ENCODE data around the gene C1QTNF2. TPM values are rescaled to one million over a fixed set of nuclear protein-coding genes. Genes with fewer than 3 reads are reported as not detected.

The C1QTNF2 gene, protein sequence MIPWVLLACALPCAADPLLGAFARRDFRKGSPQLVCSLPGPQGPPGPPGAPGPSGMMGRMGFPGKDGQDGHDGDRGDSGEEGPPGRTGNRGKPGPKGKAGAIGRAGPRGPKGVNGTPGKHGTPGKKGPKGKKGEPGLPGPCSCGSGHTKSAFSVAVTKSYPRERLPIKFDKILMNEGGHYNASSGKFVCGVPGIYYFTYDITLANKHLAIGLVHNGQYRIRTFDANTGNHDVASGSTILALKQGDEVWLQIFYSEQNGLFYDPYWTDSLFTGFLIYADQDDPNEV
- total RNA-seq: not detected in 2 replicates

DNA sequence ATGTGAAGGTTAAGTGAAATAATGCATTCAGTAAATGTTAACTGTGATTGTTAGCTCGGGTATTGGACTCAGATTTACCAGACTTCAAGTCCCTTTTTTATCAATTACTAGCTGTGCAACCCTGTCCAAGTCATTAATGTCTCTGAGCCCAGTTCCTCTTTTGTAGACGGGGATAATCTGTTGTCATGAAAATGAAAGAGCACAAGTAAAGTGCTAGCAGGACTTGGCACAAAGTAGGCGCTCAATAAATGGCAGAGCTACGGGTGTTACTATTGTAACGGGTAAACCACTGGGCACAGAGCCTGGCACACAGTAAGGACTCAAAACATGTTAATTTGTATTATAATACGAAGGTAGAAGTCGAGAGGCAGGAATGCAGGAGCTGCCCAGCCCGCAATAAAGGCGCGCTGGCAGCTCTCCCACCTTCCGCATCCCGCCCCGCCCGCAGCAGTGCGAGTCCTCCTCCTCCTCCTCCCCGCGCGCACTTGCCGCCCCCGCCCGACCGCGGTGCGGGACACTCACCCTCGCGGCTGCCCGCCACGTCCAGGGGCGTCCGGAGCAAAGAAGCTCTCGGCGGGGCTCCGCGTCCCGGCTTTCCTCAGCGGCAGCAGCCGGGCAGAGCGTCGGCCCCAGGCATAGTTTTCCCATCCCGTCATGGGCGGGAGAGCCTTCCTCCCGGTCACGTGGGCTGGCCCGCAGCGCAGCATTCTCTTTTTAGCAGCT, at the start of gene C1QTNF2:
C1QTNF2 (minus strand) TSS at position 637 of the 723 bp plus-strand sequence. CDS start 15,615 bp downstream, outside the sequence.
- intact Hi-C loops (cut with micrococcal nuclease): no loop called here

- intact Hi-C loops (cut with micrococcal nuclease): loop anchor here (5.0 to 10.0 kb wide), 2 partner anchors 645 to 1127 kb away; partner anchors contain the start of gene GABRB2
Measured at GRCh38 chr5:160420331-160420610, 49.8 kb upstream of the C1QTNF2 start.

- intact Hi-C loops (cut with micrococcal nuclease): loop anchor here (1.0 to 10.0 kb wide), 11 partner anchors 20 to 1245 kb away; partner anchors contain the start of genes GABRB2, IL12B, PWWP2A and RNF145
Measured at GRCh38 chr5:160419458-160420330, 49.3 kb upstream of the C1QTNF2 start.

GRCh38 chr5:160418561-160419457, 48.4 kb upstream of the C1QTNF2 start, which contains the start of gene SLU7:
Gene SLU7 (minus strand): TSS chr5:160419081. CDS start chr5:160415294, 3,787 bp downstream.
- intact Hi-C loops (cut with micrococcal nuclease): loop anchor here (1.0 to 10.0 kb wide), 10 partner anchors 19 to 1244 kb away; partner anchors contain the start of genes FAM200C, IL12B, PWWP2A and RNF145

DNA sequence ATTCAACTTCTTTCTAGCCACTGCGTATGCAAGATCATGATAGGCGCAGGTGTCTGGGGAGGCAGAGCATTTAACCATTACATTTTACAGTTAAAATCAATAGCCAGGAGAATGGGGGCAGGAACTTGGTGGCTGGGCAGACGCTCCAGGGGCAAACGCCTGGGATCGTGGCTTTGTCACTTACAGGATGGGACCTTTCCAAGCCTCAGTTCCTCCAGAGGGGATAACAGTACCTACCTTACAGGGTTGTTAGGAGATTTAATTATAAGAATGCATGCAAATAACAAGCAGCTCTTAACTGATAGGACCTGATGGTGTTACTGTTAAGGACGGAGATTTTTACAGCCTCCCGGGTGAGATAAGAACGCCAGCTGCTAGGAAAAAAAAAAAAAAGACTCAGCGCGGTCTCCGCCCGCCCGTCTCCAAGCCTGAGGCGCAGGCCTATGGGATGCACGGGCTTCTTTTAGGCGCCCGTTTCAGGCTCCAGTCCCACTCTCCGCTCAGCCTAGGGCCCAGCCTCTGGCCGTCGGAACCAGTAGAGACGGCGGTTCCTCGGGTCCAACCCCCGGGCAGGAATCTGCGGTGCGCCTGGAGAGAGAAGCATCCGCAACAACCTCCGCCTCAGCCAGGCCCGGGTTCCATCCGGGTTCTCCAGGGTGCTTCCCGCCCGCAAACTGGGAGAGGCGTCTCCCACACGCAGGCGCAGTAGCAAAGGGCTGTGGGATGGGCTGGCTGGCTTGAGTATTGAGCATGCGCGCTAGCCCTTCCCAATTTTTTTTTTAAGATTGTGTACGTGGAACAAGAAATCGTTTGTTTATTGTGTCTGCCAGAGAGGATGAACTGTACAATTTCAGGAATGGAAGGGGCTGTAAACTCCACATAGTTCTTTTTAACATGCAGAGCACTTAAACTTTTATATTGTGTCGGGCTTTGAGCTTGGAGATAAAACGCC, 29.3 kb upstream of the C1QTNF2 start, which contains the start of gene FAM200C:
FAM200C (minus strand) TSS at position 653 of the 952 bp plus-strand sequence. CDS start 4,564 bp downstream, outside the sequence.
- intact Hi-C loops (cut with micrococcal nuclease): loop anchor here (1.0 kb wide), 2 partner anchors 19 to 280 kb away; partner anchors contain the start of gene PWWP2A

DNA sequence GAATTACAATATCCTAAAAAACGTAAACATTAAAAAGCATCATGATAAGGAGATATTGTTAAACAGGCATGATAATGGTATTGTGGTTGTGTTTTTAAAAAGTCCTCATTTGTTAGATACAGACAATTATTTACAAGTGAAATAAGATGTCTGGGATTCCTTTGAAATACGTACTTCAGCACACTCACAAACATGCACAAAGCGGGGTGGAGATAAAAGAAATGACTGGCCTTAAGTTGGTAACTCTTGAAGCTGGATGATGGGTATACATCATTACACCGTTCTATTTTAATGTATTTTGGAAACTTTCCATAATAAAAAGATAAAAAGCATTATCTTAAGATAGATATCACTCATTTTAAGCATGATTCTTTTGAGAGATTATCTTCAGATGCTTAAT, 28.4 kb upstream of the C1QTNF2 start:
- intact Hi-C loops (cut with micrococcal nuclease): loop anchor here (1.0 kb wide), 1 partner anchor 280 kb away; the partner anchor contains the start of gene PWWP2A

- intact Hi-C loops (cut with micrococcal nuclease): no loop called here
Measured at GRCh38 chr5:160397492-160397891, 27.1 kb upstream of the C1QTNF2 start.

DNA sequence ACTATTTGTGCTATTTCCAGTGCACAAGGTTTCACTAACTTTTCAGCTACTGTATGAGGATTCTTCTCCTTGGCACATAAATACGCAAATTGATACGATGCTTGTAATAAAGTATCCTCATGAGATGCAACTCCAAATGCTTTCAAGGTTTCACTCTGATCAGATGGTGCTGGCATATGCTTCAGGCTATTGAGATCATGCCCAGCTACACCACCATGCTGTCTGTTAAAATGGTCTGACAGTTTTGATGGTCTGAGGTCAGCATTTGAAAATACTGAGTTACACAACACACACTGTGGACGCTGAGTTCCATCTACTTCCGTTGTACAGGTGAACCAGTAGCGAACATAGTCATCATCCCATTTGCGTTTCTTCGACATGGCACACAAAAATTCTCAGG, 24.7 kb upstream of the C1QTNF2 start:
- intact Hi-C loops (cut with micrococcal nuclease): no loop called here

- intact Hi-C loops (cut with micrococcal nuclease): loop anchor here (1.0 to 5.0 kb wide), 5 partner anchors 46 to 1104 kb away; no protein-coding TSS in a partner anchor
Measured at GRCh38 chr5:160390787-160391696, 20.6 kb upstream of the C1QTNF2 start.

GRCh38 chr5:160387445-160387844, 17.0 kb upstream of the C1QTNF2 start:
- intact Hi-C loops (cut with micrococcal nuclease): no loop called here

GRCh38 chr5:160385496-160385895, 15.1 kb upstream of the C1QTNF2 start:
- intact Hi-C loops (cut with micrococcal nuclease): no loop called here

- intact Hi-C loops (cut with micrococcal nuclease): no loop called here
Measured at GRCh38 chr5:160384681-160385080, 14.3 kb upstream of the C1QTNF2 start.

DNA sequence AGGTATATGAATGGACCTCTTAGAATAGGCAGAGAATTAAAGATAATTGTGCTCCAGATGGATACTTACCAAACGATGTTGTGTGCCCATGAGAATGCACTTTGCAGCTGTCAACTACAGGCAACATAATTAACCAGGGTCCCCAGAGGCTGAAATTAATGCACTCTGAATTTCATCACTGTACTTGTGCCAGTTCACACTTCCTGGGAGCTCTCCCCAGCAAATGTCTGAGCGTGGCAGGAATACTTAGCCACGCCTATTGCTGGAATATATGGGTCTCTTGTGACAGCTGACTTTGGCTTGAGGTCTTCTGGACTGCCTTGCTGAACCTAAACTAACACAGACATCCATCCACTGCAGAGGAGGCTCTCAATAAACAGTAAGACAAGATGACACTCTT, 11.9 kb upstream of the C1QTNF2 start:
- intact Hi-C loops (cut with micrococcal nuclease): no loop called here

DNA sequence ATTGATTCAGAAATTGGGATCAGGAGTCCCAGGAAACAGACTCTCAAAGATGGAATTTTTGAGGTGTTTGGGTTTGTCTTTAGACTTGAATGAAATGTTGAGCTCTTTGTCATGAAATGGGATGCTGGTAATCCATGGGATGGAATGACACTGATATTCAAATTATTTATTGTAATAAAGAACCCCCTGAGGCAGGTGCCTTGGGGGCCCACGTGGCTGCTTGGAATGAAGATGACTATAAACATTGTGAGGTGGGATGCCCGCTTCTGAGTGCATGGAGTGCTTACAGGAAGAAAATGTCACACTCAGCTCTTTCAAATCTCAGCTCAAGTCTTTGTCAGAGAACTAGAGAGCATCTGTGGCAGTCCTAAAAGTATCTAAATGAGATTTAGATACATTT, 9.6 kb upstream of the C1QTNF2 start:
- intact Hi-C loops (cut with micrococcal nuclease): no loop called here

DNA sequence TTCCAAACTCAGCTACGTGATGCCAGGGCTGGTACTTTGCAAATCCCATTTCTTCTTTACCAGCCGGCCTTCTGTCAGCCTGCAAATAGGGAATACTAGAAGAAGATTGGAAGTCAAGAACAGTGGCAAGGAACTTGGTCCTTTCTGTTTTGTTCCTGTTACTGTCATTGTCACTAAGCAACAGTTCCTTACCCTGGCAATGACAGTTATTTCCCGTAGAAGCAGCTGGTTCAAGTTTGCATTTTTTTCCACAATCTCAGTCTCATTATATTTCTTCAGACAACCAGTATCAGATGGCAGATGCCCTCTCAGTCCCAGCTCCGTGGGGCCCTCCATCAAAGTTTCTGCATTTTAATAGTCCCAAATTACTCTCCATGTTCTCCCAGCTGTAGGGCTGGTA, 9.1 kb upstream of the C1QTNF2 start:
- intact Hi-C loops (cut with micrococcal nuclease): no loop called here

DNA sequence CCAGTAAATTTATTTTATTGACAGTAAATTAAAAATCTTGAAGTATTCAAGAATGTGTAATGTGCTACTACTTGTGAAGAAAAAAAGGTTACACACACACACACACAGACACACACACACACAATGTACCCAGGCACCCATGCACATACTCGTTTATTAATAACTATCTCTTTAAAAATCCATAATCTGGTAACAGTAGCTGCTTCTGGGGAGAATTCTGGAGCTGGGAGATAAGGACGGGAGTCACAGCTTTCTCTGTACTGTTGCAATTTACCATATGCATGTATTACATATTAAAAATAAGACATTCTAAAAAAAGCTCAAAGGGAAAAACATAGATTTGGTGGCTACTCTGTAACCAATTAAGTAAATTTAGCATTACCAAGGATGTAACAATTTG, 7.9 kb upstream of the C1QTNF2 start:
- intact Hi-C loops (cut with micrococcal nuclease): no loop called here

- intact Hi-C loops (cut with micrococcal nuclease): no loop called here
Measured at GRCh38 chr5:160377651-160378050, 7.2 kb upstream of the C1QTNF2 start.

GRCh38 chr5:160376416-160376815, 6.0 kb upstream of the C1QTNF2 start:
- intact Hi-C loops (cut with micrococcal nuclease): no loop called here

Data from T-helper 1 cell treated with Interleukin-12 subunit alpha and Interleukin-12 subunit beta and Interleukin-4 antibody, amounts not matched to agents 30 ng/mL and 1 ng/mL, for 36 hours (primary cell).